WTC11 (cell line): ENCODE results near the gene FHIT. TPM values are rescaled to one million over a fixed set of nuclear protein-coding genes. Genes with fewer than 3 reads are reported as not detected.

ENCODE experiments used
- ATAC-seq: fragments of 200-7000 bp; cut with Tn5 transposase; 2 replicates; pipeline ENCODE4 v1.10.0; 2021; ENCODE audit warnings: mild to moderate bottlenecking, moderate library complexity
- CTCF ChIA-PET: fragments of 300-600 bp; sonication (Branson Sonifier 250); formaldehyde crosslinking; loops from one replicate; lab custom pipeline; 2021; ENCODE audit warnings: antibody characterized with exemption; lab: Charles Lee
- POLR2A ChIA-PET: fragments of 350-600 bp; sonication (Branson Sonifier 250); formaldehyde crosslinking; loops from one replicate; lab custom pipeline; 2021; ENCODE audit warnings: antibody characterized with exemption; lab: Charles Lee
- DNase-seq: peaks from one replicate; pipeline ENCODE4 v3.0.0; 2021; ENCODE audit warnings: low spot score
- H3K27ac Mint-ChIP-seq: 2 replicates; pipeline ENCODE4 v1.8.0; 2021; ENCODE audit warnings: mixed read lengths
- H3K27me3 Mint-ChIP-seq: 2 replicates; pipeline ENCODE4 v1.8.0; 2021; ENCODE audit warnings: low read depth, mild to moderate bottlenecking, moderate library complexity, mixed read lengths
- H3K36me3 Mint-ChIP-seq: 2 replicates; pipeline ENCODE4 v1.8.0; 2021; ENCODE audit warnings: mixed read lengths
- H3K4me1 Mint-ChIP-seq: 2 replicates; pipeline ENCODE4 v1.8.0; 2022; ENCODE audit warnings: mixed read lengths
- H3K4me3 Mint-ChIP-seq: 2 replicates; pipeline ENCODE4 v1.8.0; 2021; ENCODE audit warnings: mild to moderate bottlenecking, moderate library complexity, mixed read lengths
- H3K9me3 Mint-ChIP-seq: 2 replicates; pipeline ENCODE4 v1.8.0; 2021; ENCODE audit warnings: mixed read lengths
- CBFB ChIP-seq: sonication (generic); formaldehyde crosslinking; IDR thresholded peaks from 2 replicates; pipeline ENCODE4 v1.8.1; 2022; ENCODE audit warnings: mild to moderate bottlenecking, low read depth, missing genetic modification reagents
- CDX4 ChIP-seq: fragments of 250-450 bp; sonication (Bioruptor Pico); IDR thresholded peaks from 2 replicates; pipeline ENCODE4 v1.9.0; 2021; ENCODE audit warnings: moderate library complexity, mild to moderate bottlenecking, inconsistent platforms, borderline replicate concordance
- CREB1 ChIP-seq: sonication (generic); formaldehyde crosslinking; IDR thresholded peaks from 2 replicates; pipeline ENCODE4 v1.8.0; 2023; ENCODE audit warnings: mild to moderate bottlenecking, missing genetic modification reagents
- EMX1 ChIP-seq: fragments of 250-450 bp; sonication (Bioruptor Pico); IDR thresholded peaks from 2 replicates; pipeline ENCODE4 v1.8.0; 2021; ENCODE audit warnings: mild to moderate bottlenecking
- FOXP4 ChIP-seq: sonication (generic); formaldehyde crosslinking; IDR thresholded peaks from 2 replicates; pipeline ENCODE4 v1.8.0; 2022; ENCODE audit warnings: mild to moderate bottlenecking, missing genetic modification reagents
- IRF1 ChIP-seq: sonication (generic); formaldehyde crosslinking; IDR thresholded peaks from 2 replicates; pipeline ENCODE4 v1.8.0; 2023; ENCODE audit warnings: missing genetic modification reagents
- JUN ChIP-seq: sonication (generic); formaldehyde crosslinking; IDR thresholded peaks from 2 replicates; pipeline ENCODE4 v1.8.0; 2023; ENCODE audit warnings: mild to moderate bottlenecking, missing genetic modification reagents
- NFATC4 ChIP-seq: fragments of 250-450 bp; sonication (Bioruptor Pico); IDR thresholded peaks from 2 replicates; pipeline ENCODE4 v1.9.0; 2021; ENCODE audit warnings: mild to moderate bottlenecking
- TP53 ChIP-seq: sonication (generic); formaldehyde crosslinking; IDR thresholded peaks from 2 replicates; pipeline ENCODE4 v1.8.1; 2023; ENCODE audit warnings: mild to moderate bottlenecking, missing genetic modification reagents
- ZNF423 ChIP-seq: fragments of 250-450 bp; sonication (Bioruptor Pico); IDR thresholded peaks from 2 replicates; pipeline ENCODE4 v2.1.2; 2022; ENCODE audit warnings: mild to moderate bottlenecking, moderate library complexity
- ZNF532 ChIP-seq: fragments of 250-450 bp; sonication (Bioruptor Pico); IDR thresholded peaks from 2 replicates; pipeline ENCODE4 v1.9.0; 2021; ENCODE audit warnings: mild to moderate bottlenecking, borderline replicate concordance
- total RNA-seq: library from RNA; stranded (reverse); gene quantifications from 3 replicates; pipeline ENCODE4 v1.2.3, GENCODE V29; 2021
- TF ChIP-seq, protein P1 (sequence below): sonication (generic); formaldehyde crosslinking; conservative IDR thresholded peaks from 2 replicates; pipeline ENCODE4 v1.8.1; 2023; ENCODE audit warnings: mild to moderate bottlenecking, low read depth, missing genetic modification reagents, moderate library complexity
- TF ChIP-seq, protein P2 (sequence below): sonication (generic); formaldehyde crosslinking; IDR thresholded peaks from 2 replicates; pipeline ENCODE4 v1.8.1; 2022; ENCODE audit warnings: mild to moderate bottlenecking, moderate library complexity, missing genetic modification reagents
- TF ChIP-seq, protein P3 (sequence below): sonication (generic); formaldehyde crosslinking; IDR thresholded peaks from 2 replicates; pipeline ENCODE4 v1.8.1; 2022; ENCODE audit warnings: missing genetic modification reagents, borderline replicate concordance
- TF ChIP-seq, protein P4 (sequence below): sonication (generic); formaldehyde crosslinking; conservative IDR thresholded peaks from 2 replicates; pipeline ENCODE4 v1.8.1; 2022; ENCODE audit warnings: mild to moderate bottlenecking, missing genetic modification reagents

Gene FHIT
- total RNA-seq, 1 experiment from 2014 or later: 2.6 TPM

DNA sequence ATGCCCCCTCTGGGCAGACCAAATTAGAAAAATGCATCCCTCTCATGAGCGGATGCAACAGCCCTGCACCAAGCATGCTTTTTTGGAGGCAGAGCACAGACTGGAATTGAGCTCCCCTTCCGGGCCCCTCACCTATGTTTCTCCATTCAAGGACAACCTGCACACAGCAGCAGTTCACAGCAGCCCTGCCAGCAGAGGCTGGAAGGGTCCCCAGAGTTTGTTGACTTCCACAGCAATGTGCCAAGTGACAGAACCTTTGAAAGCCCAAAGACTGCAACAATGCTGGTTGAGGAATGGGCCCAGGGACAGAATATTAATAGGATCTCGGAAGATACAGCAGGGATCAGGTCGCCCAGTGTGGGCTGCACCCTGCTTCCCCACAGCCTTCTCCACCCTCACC, 650.4 kb downstream of the FHIT start:
- TF ChIP-seq CDX4 (CRISPR knock-in tag) (no peak), NFATC4 (CRISPR knock-in tag) (no peak), JUN (CRISPR knock-in tag) (no peak), TP53 (no peak), CBFB (CRISPR knock-in tag) (no peak), CREB1 (CRISPR knock-in tag) (no peak), FOXP4 (CRISPR knock-in tag) (no peak), ZNF532 (CRISPR knock-in tag) (no peak), EMX1 (CRISPR knock-in tag) (no peak), IRF1 (CRISPR knock-in tag) (no peak)
- TF ChIP-seq, protein P1, sequence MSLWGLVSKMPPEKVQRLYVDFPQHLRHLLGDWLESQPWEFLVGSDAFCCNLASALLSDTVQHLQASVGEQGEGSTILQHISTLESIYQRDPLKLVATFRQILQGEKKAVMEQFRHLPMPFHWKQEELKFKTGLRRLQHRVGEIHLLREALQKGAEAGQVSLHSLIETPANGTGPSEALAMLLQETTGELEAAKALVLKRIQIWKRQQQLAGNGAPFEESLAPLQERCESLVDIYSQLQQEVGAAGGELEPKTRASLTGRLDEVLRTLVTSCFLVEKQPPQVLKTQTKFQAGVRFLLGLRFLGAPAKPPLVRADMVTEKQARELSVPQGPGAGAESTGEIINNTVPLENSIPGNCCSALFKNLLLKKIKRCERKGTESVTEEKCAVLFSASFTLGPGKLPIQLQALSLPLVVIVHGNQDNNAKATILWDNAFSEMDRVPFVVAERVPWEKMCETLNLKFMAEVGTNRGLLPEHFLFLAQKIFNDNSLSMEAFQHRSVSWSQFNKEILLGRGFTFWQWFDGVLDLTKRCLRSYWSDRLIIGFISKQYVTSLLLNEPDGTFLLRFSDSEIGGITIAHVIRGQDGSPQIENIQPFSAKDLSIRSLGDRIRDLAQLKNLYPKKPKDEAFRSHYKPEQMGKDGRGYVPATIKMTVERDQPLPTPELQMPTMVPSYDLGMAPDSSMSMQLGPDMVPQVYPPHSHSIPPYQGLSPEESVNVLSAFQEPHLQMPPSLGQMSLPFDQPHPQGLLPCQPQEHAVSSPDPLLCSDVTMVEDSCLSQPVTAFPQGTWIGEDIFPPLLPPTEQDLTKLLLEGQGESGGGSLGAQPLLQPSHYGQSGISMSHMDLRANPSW (CRISPR knock-in tag): no peak
- TF ChIP-seq, protein P2, sequence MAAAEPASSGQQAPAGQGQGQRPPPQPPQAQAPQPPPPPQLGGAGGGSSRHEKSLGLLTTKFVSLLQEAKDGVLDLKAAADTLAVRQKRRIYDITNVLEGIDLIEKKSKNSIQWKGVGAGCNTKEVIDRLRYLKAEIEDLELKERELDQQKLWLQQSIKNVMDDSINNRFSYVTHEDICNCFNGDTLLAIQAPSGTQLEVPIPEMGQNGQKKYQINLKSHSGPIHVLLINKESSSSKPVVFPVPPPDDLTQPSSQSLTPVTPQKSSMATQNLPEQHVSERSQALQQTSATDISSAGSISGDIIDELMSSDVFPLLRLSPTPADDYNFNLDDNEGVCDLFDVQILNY (CRISPR knock-in tag): no peak
- DNase-seq (no peak), ATAC-seq (no peak; the same call in 1 of the 2 replicates)
- ChIA-PET POLR2A (no interaction called here), CTCF (interaction anchor here (0.5 kb wide), 1 partner anchor 759 kb away, joined by 6 read pairs; no protein-coding TSS in a partner anchor)
- peaks cover 36% of the 10 kb centered on the region for H3K4me1 Mint-ChIP-seq
- H3K27ac Mint-ChIP-seq: no peak overlapping the region
- no peaks in the 10 kb centered on the region for H3K27me3 Mint-ChIP-seq
- peaks cover 7% of the 10 kb centered on the region; the same call in 1 of the 2 replicates for H3K9me3 Mint-ChIP-seq
- H3K4me3 Mint-ChIP-seq: no peak overlapping the region
- no peaks in the 10 kb centered on the region for H3K36me3 Mint-ChIP-seq

DNA sequence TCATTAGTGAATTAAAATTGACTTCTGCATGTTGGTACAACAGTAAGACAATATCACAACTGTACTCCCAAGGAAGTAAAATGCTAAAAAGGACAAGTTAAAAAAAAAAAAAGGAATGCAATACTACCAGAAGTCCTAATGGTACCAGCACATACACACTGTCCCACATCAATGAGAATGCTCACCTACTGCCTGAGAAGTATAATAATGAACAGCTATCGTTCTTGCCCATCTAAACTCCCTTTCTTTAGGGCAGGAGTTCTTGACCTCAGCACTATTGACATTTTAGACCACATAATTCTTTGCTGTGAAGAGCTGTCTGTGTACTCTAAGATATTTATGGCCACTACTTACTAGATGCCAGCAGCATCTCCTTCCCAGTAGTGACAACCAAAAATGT, 651.7 kb downstream of the FHIT start:
- no peak overlapping the region for H3K4me3 Mint-ChIP-seq
- H3K27ac Mint-ChIP-seq: no peak overlapping the region
- DNase-seq (no peak), ATAC-seq (no peak)
- POLR2A ChIA-PET: no interaction called here
- H3K9me3 Mint-ChIP-seq: peaks cover 8% of the 10 kb centered on the region; the same call in 1 of the 2 replicates
- H3K36me3 Mint-ChIP-seq: no peaks in the 10 kb centered on the region
- peaks cover 36% of the 10 kb centered on the region for H3K4me1 Mint-ChIP-seq
- CTCF ChIA-PET: no interaction called here
- TF ChIP-seq, protein P3, sequence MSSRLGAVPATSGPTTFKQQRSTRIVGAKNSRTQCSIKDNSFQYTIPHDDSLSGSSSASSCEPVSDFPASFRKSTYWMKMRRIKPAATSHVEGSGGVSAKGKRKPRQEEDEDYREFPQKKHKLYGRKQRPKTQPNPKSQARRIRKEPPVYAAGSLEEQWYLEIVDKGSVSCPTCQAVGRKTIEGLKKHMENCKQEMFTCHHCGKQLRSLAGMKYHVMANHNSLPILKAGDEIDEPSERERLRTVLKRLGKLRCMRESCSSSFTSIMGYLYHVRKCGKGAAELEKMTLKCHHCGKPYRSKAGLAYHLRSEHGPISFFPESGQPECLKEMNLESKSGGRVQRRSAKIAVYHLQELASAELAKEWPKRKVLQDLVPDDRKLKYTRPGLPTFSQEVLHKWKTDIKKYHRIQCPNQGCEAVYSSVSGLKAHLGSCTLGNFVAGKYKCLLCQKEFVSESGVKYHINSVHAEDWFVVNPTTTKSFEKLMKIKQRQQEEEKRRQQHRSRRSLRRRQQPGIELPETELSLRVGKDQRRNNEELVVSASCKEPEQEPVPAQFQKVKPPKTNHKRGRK (CRISPR knock-in tag): no peak
- TF ChIP-seq, protein P4, sequence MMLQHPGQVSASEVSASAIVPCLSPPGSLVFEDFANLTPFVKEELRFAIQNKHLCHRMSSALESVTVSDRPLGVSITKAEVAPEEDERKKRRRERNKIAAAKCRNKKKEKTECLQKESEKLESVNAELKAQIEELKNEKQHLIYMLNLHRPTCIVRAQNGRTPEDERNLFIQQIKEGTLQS: no peak
- no peak for TF ChIP-seq ZNF423 (CRISPR knock-in tag)
- H3K27me3 Mint-ChIP-seq: no peaks in the 10 kb centered on the region
